Measurements from ENCODE around the gene SERPINB3. TPM values are rescaled to one million over a fixed set of nuclear protein-coding genes. Genes with fewer than 3 reads are reported as not detected.
"Not testable (repeated sequence)": the region's sequence is repeated elsewhere in the genome, so short reads cannot be mapped to it uniquely, and the experiment has no call there.

SERPINB3 gene
- total and polyA plus RNA-seq, 2 donors from 2014 or later, result 0.37 TPM; not detected in 1

GRCh38 chr18:63646936-63647335, 14.8 kb downstream of the SERPINB3 start:
- no peak overlapping the region for H3K9ac ChIP-seq (ENCODE audit: low read length in 3 of 3)
- H3K4me1 ChIP-seq (ENCODE audit: control insufficient read depth in 2 of 3, insufficient read depth in 2 of 3, low read depth in 1 of 3, low read length in 3 of 3), result no peaks in the 10 kb centered on the region
- no peak for DNase-seq
- no peak for FAIRE-seq
- no peak overlapping the region for H3K4me3 ChIP-seq (ENCODE audit: low read length in 3 of 3)
- intact Hi-C loops (cut with DNase I), result no loop called here
- H3K27me3 ChIP-seq (ENCODE audit: control insufficient read depth, insufficient read depth, low read length), result no peaks in the 10 kb centered on the region
- H3K9me3 ChIP-seq (ENCODE audit: control insufficient read depth in 2 of 3, insufficient read depth in 1 of 3, low read length in 3 of 3), result no peaks in the 10 kb centered on the region
- no peaks in the 10 kb centered on the region for H3K36me3 ChIP-seq (ENCODE audit: control insufficient read depth in 2 of 3, insufficient read depth in 3 of 3, low read length in 3 of 3)
- no peak overlapping the region for H3K27ac ChIP-seq (ENCODE audit: low read depth in 2 of 2, low read length in 2 of 2)
- no peak for TF ChIP-seq CTCF (IDR thresholded peaks at IDR 0.05; ENCODE audit: borderline replicate concordance, extremely low read depth, insufficient read depth)

GRCh38 chr18:63644694-63645093, 17.0 kb downstream of the SERPINB3 start:
- H3K27ac ChIP-seq (ENCODE audit: low read depth in 2 of 2, low read length in 2 of 2); FAIRE-seq; H3K4me3 ChIP-seq (ENCODE audit: low read length in 3 of 3); H3K4me1 ChIP-seq (ENCODE audit: control insufficient read depth in 2 of 3, insufficient read depth in 2 of 3, low read depth in 1 of 3, low read length in 3 of 3); H3K9ac ChIP-seq (ENCODE audit: low read length in 3 of 3); H3K36me3 ChIP-seq (ENCODE audit: control insufficient read depth in 2 of 3, insufficient read depth in 3 of 3, low read length in 3 of 3); DNase-seq; H3K27me3 ChIP-seq (ENCODE audit: control insufficient read depth, insufficient read depth, low read length); intact Hi-C loops (cut with DNase I); H3K9me3 ChIP-seq (ENCODE audit: control insufficient read depth in 2 of 3, insufficient read depth in 1 of 3, low read length in 3 of 3): not testable (repeated sequence)

GRCh38 chr18:63644142-63644541, 17.6 kb downstream of the SERPINB3 start, which contains the start of gene SERPINB4:
TSS of gene SERPINB4 (minus strand) at chr18:63644256. CDS start at chr18:63643577, 679 bp downstream.
- H3K36me3 ChIP-seq (ENCODE audit: control insufficient read depth in 2 of 3, insufficient read depth in 3 of 3, low read length in 3 of 3); H3K9me3 ChIP-seq (ENCODE audit: control insufficient read depth in 2 of 3, insufficient read depth in 1 of 3, low read length in 3 of 3); H3K27ac ChIP-seq (ENCODE audit: low read depth in 2 of 2, low read length in 2 of 2); intact Hi-C loops (cut with DNase I); H3K27me3 ChIP-seq (ENCODE audit: control insufficient read depth, insufficient read depth, low read length); H3K9ac ChIP-seq (ENCODE audit: low read length in 3 of 3); H3K4me3 ChIP-seq (ENCODE audit: low read length in 3 of 3); H3K4me1 ChIP-seq (ENCODE audit: control insufficient read depth in 2 of 3, insufficient read depth in 2 of 3, low read depth in 1 of 3, low read length in 3 of 3); DNase-seq; FAIRE-seq: not testable (repeated sequence)

GRCh38 chr18:63642668-63643356, 18.9 kb downstream of the SERPINB3 start:
- H3K4me1 ChIP-seq (ENCODE audit: control insufficient read depth in 2 of 3, insufficient read depth in 2 of 3, low read depth in 1 of 3, low read length in 3 of 3); H3K27me3 ChIP-seq (ENCODE audit: control insufficient read depth, insufficient read depth, low read length); intact Hi-C loops (cut with DNase I); H3K36me3 ChIP-seq (ENCODE audit: control insufficient read depth in 2 of 3, insufficient read depth in 3 of 3, low read length in 3 of 3); H3K9ac ChIP-seq (ENCODE audit: low read length in 3 of 3); FAIRE-seq; H3K27ac ChIP-seq (ENCODE audit: low read depth in 2 of 2, low read length in 2 of 2); DNase-seq; H3K9me3 ChIP-seq (ENCODE audit: control insufficient read depth in 2 of 3, insufficient read depth in 1 of 3, low read length in 3 of 3); H3K4me3 ChIP-seq (ENCODE audit: low read length in 3 of 3): not testable (repeated sequence)

GRCh38 chr18:63641157-63641680, 20.5 kb downstream of the SERPINB3 start:
- H3K9me3 ChIP-seq (ENCODE audit: control insufficient read depth in 2 of 3, insufficient read depth in 1 of 3, low read length in 3 of 3); FAIRE-seq; intact Hi-C loops (cut with DNase I); DNase-seq; H3K9ac ChIP-seq (ENCODE audit: low read length in 3 of 3); H3K4me3 ChIP-seq (ENCODE audit: low read length in 3 of 3); H3K27me3 ChIP-seq (ENCODE audit: control insufficient read depth, insufficient read depth, low read length); H3K27ac ChIP-seq (ENCODE audit: low read depth in 2 of 2, low read length in 2 of 2); H3K36me3 ChIP-seq (ENCODE audit: control insufficient read depth in 2 of 3, insufficient read depth in 3 of 3, low read length in 3 of 3); H3K4me1 ChIP-seq (ENCODE audit: control insufficient read depth in 2 of 3, insufficient read depth in 2 of 3, low read depth in 1 of 3, low read length in 3 of 3): not testable (repeated sequence)
